HepG2 (cell line): Measurements from ENCODE around the gene LRRC74B. TPM values are rescaled to one million over a fixed set of nuclear protein-coding genes. Genes with fewer than 3 reads are reported as not detected.

ENCODE experiments used
- ATAC-seq: fragments of 200-7000 bp; cut with Tn5 transposase; 3 replicates; pipeline ENCODE4 v1.9.1; 2020; ENCODE audit warnings: mild to moderate bottlenecking, moderate library complexity
- BruUV-seq: library from RNA; stranded (reverse); fragments of 400-500 nt; replicated peaks from 2 replicates; lab custom pipeline; 2021; lab: Mats Ljungman, UMichigan
- CTCF ChIA-PET: fragments of 300-600 bp; formaldehyde crosslinking; extraction: SDS; loops from one replicate; lab custom pipeline; 2021; ENCODE audit warnings: low total read pairs, inconsistent platforms, low intra/inter-chr PET ratio; lab: Yijun Ruan, JAX
- POLR2A ChIA-PET: fragments of 350-600 bp; sonication (Branson Sonifier 250); formaldehyde crosslinking; loops from one replicate; lab custom pipeline; 2020; ENCODE audit warnings: antibody characterized with exemption, inconsistent platforms; lab: Yijun Ruan, JAX
- DNase-seq: peaks from one replicate; pipeline ENCODE4 v3.0.0-alpha.2; 2015; ENCODE audit warnings: low spot score
- FAIRE-seq: peaks from 3 replicates; lab custom pipeline; 2011; peaks lifted over from hg19 to GRCh38; lab: Jason Lieb, UNC
- H2AFZ ChIP-seq: one replicate; pipeline ENCODE4 v1.6.1; 2011; ENCODE audit warnings: low read length, inconsistent platforms
- H3K27ac ChIP-seq: fragments of 300-600 bp; 3 replicates; pipeline ENCODE4 v1.8.0; 2011; ENCODE audit warnings: mixed run types, mild to moderate bottlenecking, mixed read lengths, low read length, inconsistent platforms; ENCODE audit not compliant: insufficient read depth; ENCODE audit errors: extremely low read length
- H3K27me3 ChIP-seq, 2 experiments: fragments of 200-600 bp in 1 of 2; 2 replicates in 1 of 2; 3 replicates in 1 of 2; pipeline versions ENCODE4 v1.6.0 to v1.8.0; 2011; ENCODE audit warnings: low read length in 2 of 2, mild to moderate bottlenecking in 2 of 2, moderate library complexity in 2 of 2, inconsistent platforms in 1 of 2; ENCODE audit not compliant: insufficient read depth in 2 of 2, control insufficient read depth in 1 of 2
- H3K36me3 ChIP-seq, 2 experiments: fragments of 200-600 bp in 1 of 2; replicated peaks in 1 of 2; 2 replicates in 1 of 2; 3 replicates in 1 of 2; pipeline versions ENCODE4 v1.5.1 to v1.8.0; 2011; ENCODE audit warnings: low read length in 2 of 2, inconsistent platforms in 1 of 2; ENCODE audit not compliant: insufficient read depth in 2 of 2, control insufficient read depth in 1 of 2
- H3K4me1 ChIP-seq: 2 replicates; pipeline ENCODE4 v1.5.1; 2012; ENCODE audit warnings: low read length, inconsistent platforms; ENCODE audit not compliant: insufficient read depth
- H3K4me2 ChIP-seq: 2 replicates; pipeline ENCODE4 v1.6.0; 2011; ENCODE audit warnings: low read depth, low read length, inconsistent platforms
- H3K4me3 ChIP-seq, 3 experiments: fragments of 200-600 bp in 1 of 3; sonication (generic), shearing (Covaris generic) in 1 of 3; replicated peaks in 1 of 3; 2 replicates each; pipeline ENCODE4 v1.5.1; 2011 to 2016; ENCODE audit warnings: low read length in 3 of 3, inconsistent platforms in 2 of 3, low read depth in 2 of 3, mild to moderate bottlenecking in 2 of 3, control low read depth in 1 of 3, mixed read lengths in 1 of 3; ENCODE audit not compliant: insufficient read depth in 1 of 3
- H3K79me2 ChIP-seq: one replicate; pipeline ENCODE4 v1.6.1; 2011; ENCODE audit warnings: low read length, inconsistent platforms; ENCODE audit not compliant: insufficient read depth
- H3K9ac ChIP-seq: 2 replicates; pipeline ENCODE4 v1.6.0; 2011; ENCODE audit warnings: mild to moderate bottlenecking, low read depth, low read length, inconsistent platforms; ENCODE audit not compliant: insufficient read depth
- H3K9me3 ChIP-seq: 2 replicates; pipeline ENCODE4 v1.5.1; 2012; ENCODE audit warnings: mild to moderate bottlenecking, low read length
- H4K20me1 ChIP-seq: 2 replicates; pipeline ENCODE4 v1.6.0; 2011; ENCODE audit warnings: inconsistent platforms, mild to moderate bottlenecking, low read length, moderate library complexity; ENCODE audit not compliant: insufficient read depth
- CBX2 ChIP-seq, 2 experiments: fragments of 200-600 bp in 1 of 2; sonication (generic); formaldehyde crosslinking in 1 of 2; IDR thresholded peaks; 2 replicates each; pipeline versions ENCODE4 v1.7.0 to v1.8.1; 2018 to 2022; ENCODE audit warnings: low read depth in 2 of 2, low read length in 1 of 2, mild to moderate bottlenecking in 1 of 2, missing genetic modification reagents in 1 of 2
- KLF12 ChIP-seq: sonication (generic); formaldehyde crosslinking; IDR thresholded peaks from 2 replicates; pipeline ENCODE4 v1.4.0; 2020; ENCODE audit warnings: missing genetic modification reagents, borderline replicate concordance
- TAF15 ChIP-seq: fragments of 200-400 bp; formaldehyde crosslinking; IDR thresholded peaks from one replicate; pipeline ENCODE4 v1.6.1; 2018; ENCODE audit warnings: mild to moderate bottlenecking, low read depth, low read length; ENCODE audit not compliant: poor library complexity, severe bottlenecking
- TRIM24 ChIP-seq: sonication (generic); formaldehyde crosslinking; IDR thresholded peaks from 2 replicates; pipeline ENCODE4 v1.8.0; 2022; ENCODE audit warnings: mild to moderate bottlenecking, missing genetic modification reagents
- ZNF543 ChIP-seq: sonication (generic); formaldehyde crosslinking; IDR thresholded peaks from 2 replicates; pipeline ENCODE4 v1.4.0; 2020; ENCODE audit warnings: mild to moderate bottlenecking, missing genetic modification reagents
- ZNF773 ChIP-seq: sonication (generic); formaldehyde crosslinking; IDR thresholded peaks from 2 replicates; pipeline ENCODE4 v1.4.0; 2020; ENCODE audit warnings: missing genetic modification reagents, borderline replicate concordance
- ZSCAN30 ChIP-seq: sonication (generic); formaldehyde crosslinking; IDR thresholded peaks from 2 replicates; pipeline ENCODE4 v1.5.0; 2020; ENCODE audit warnings: mild to moderate bottlenecking, missing genetic modification reagents
- WGBS: methylation state at CpG from one replicate; pipeline ENCODE4 v1.1.6; 2017; ENCODE audit warnings: low lambda C conversion rate; 5-methylcytosine and 5-hydroxymethylcytosine counted together
- in situ Hi-C: cut with HindIII; loops from 2 replicates; pipeline ENCODE4 v1.10.0; 2017; ENCODE audit warnings: low pct_unique_long_range_greater_than_20kb; ENCODE audit not compliant: extremely low pct_ligation_motif_present
- intact Hi-C: fragments of 100-400 bp; cut with micrococcal nuclease; formaldehyde crosslinking; loops from one replicate; pipeline ENCODE4 v1.10.0; 2022; ENCODE audit not compliant: unreplicated experiment
- polyA plus RNA-seq, 8 experiments: library from polyadenylated mRNA; depleted of rRNA in 3 of 8; stranded (reverse) in 7 of 8; unstranded in 1 of 8; fragments of >200 nt; fragmentation: Illumina TruSeq in 4 of 8; extraction: Trizol in 4 of 8; gene quantifications; 2 replicates each; pipeline versions ENCODE4 v1.2.1 to v1.2.3, GENCODE V29; 2011 to 2016; ENCODE audit warnings: low read depth in 4 of 8, missing spikeins in 1 of 8, mixed read lengths in 1 of 8; ENCODE audit not compliant: insufficient read depth in 1 of 8
- total RNA-seq, 5 experiments: library from RNA; depleted of rRNA; stranded (reverse); fragments of >200 nt; fragmentation: Illumina TruSeq; extraction: Trizol; gene quantifications; 2 replicates each; pipeline ENCODE4 v1.2.3, GENCODE V29; 2016; ENCODE audit warnings: low read depth in 1 of 5
- TF ChIP-seq, protein P1 (sequence below): sonication (generic); formaldehyde crosslinking; IDR thresholded peaks from 2 replicates; pipeline ENCODE4 v1.5.1; 2020; ENCODE audit warnings: mild to moderate bottlenecking, missing genetic modification reagents

The LRRC74B gene
- total and polyA plus RNA-seq, 2 of the 13 experiments (the other 11 are each of a cell fraction or from before 2014, with no cell fraction given) = not detected

DNA sequence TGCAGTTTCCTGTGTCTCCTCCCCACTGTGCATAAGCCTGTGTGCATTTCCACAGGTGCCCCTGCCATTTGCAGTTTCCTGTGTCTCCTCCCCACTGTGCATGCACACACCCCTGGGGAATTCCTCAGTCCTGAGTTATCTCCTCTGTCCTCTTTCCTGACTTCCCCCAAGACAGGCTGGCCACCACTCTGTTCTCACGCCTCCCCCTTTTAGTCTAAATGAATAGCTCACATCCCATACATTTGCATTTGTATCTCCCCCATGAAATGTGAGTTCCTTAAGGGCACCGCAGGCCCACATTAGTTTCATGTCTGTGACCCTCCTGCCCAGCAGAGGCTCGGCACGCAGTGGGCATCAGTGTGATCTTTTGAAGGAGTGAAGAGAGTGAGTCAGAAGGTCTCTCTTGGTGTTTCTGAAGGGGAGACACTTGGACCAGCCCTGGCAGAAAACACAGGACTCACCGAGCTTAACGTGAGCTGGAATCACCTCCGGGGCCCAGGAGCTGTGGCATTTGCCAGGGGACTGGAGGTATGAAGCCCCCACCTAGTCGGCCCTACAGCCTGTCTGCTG, 6.2 kb downstream of the LRRC74B start:
- ATAC-seq (no peak), FAIRE-seq (no peak), DNase-seq (no peak)
- H3K4me3 ChIP-seq = no peak overlapping the region
- H3K27me3 ChIP-seq = peaks cover 8 to 63% of the 10 kb centered on the region in 2 experiments; a peak in 4 of 5 replicates
- no peaks in the 10 kb centered on the region for H3K4me1 ChIP-seq
- WGBS = 13% methylated on average over 7 of the region's 8 CpGs
- no peaks in the 10 kb centered on the region for H3K36me3 ChIP-seq
- in situ Hi-C loops = no loop called here
- no peak overlapping the region for H2AFZ ChIP-seq
- no peaks in the 10 kb centered on the region for H4K20me1 ChIP-seq
- intact Hi-C loops = no loop called here
- H3K27ac ChIP-seq = no peak overlapping the region
- TF ChIP-seq, protein P1, sequence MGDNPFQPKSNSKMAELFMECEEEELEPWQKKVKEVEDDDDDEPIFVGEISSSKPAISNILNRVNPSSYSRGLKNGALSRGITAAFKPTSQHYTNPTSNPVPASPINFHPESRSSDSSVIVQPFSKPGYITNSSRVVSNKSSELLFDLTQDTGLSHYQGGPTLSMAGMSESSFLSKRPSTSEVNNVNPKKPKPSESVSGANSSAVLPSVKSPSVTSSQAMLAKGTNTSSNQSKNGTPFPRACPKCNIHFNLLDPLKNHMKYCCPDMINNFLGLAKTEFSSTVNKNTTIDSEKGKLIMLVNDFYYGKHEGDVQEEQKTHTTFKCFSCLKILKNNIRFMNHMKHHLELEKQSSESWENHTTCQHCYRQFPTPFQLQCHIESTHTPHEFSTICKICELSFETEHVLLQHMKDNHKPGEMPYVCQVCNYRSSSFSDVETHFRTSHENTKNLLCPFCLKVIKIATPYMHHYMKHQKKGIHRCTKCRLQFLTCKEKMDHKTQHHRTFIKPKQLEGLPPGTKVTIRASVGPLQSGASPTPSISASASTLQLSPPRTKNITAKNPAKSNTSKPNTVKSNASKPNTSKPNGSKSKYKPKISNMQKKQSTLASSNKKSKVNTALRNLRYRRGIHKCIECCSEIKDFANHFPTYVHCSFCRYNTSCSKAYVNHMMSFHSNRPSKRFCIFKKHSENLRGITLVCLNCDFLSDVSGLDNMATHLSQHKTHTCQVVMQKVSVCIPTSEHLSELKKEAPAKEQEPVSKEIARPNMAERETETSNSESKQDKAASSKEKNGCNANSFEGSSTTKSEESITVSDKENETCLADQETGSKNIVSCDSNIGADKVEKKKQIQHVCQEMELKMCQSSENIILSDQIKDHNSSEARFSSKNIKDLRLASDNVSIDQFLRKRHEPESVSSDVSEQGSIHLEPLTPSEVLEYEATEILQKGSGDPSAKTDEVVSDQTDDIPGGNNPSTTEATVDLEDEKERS (CRISPR knock-in tag) = no peak
- no peak for TF ChIP-seq ZNF773 (CRISPR knock-in tag)
- no peak for TF ChIP-seq TAF15
- no peak for TF ChIP-seq ZSCAN30 (CRISPR knock-in tag)
- TF ChIP-seq ZNF543 (CRISPR knock-in tag) = no peak
- no peak for TF ChIP-seq TRIM24 (CRISPR knock-in tag)
- no peak for TF ChIP-seq KLF12 (CRISPR knock-in tag)
- no peak for TF ChIP-seq CBX2 (IDR thresholded peaks at IDR 0.05; ENCODE audit: low read depth, low read length)
- no peak for TF ChIP-seq CBX2 (CRISPR knock-in tag; IDR thresholded peaks at IDR 0.05; ENCODE audit: low read depth)
- CTCF ChIA-PET = no interaction called here
- H3K4me2 ChIP-seq = no peak overlapping the region
- BruUV-seq = no TSS peak
- H3K79me2 ChIP-seq = no peaks in the 10 kb centered on the region
- no peaks in the 10 kb centered on the region for H3K9me3 ChIP-seq
- H3K9ac ChIP-seq = no peak overlapping the region
- POLR2A ChIA-PET = no interaction called here
